Stimulated activated CD8-positive, alpha-beta memory T cell treated with anti-CD3 and anti-CD28 coated beads, Interleukin-15, amount 100 ng/mL, for 4 hours (primary cell): ENCODE data around the gene MOGAT3.

Source experiments
- DNase-seq, 2 donors: peaks; one replicate each; pipeline ENCODE4 v3.0.0-alpha.2; 2020; ENCODE audit warnings: low read depth in 2 of 2

Gene MOGAT3, protein sequence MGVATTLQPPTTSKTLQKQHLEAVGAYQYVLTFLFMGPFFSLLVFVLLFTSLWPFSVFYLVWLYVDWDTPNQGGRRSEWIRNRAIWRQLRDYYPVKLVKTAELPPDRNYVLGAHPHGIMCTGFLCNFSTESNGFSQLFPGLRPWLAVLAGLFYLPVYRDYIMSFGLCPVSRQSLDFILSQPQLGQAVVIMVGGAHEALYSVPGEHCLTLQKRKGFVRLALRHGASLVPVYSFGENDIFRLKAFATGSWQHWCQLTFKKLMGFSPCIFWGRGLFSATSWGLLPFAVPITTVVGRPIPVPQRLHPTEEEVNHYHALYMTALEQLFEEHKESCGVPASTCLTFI

DNA sequence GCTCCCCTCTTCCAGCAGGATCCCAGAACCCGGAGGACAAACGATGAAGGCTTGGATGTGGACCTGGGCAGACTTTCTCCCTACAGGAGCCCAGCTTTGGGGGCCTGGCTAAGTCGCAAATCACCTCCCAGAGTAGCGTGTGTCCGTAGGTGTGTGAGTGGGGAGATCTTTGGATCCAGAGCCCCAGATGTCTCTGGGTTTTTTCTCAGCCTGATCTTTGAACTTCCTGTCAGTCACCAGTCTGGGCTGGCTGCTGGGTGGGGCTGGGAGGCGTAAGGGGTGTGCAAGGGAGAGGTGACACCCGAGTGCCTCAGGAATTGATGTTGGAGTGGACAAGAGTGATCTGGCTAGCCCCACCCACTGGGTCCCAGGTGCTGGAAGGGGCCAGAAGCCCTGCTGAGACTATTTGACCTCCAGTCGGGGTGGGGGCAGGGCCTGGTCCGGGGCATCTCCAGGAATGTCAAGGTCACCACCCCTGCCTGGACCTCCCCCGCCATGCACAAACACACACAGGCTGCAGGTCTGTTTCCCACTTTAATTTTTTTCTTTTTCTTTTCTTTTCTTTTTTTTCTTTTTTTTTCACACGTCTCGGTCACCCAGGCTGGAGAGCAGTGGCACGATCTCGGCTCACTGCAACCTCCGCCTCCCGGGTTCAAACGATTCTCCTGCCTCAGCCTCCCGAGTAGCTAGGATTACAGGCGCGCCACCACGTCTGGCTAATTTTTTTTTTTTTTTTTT lies at the start of gene MOGAT3:
MOGAT3 (minus strand) TSS at position 175 of the 738 bp plus-strand sequence. CDS start 182 bp downstream, outside the sequence.
- DNase-seq = no peak

DNA sequence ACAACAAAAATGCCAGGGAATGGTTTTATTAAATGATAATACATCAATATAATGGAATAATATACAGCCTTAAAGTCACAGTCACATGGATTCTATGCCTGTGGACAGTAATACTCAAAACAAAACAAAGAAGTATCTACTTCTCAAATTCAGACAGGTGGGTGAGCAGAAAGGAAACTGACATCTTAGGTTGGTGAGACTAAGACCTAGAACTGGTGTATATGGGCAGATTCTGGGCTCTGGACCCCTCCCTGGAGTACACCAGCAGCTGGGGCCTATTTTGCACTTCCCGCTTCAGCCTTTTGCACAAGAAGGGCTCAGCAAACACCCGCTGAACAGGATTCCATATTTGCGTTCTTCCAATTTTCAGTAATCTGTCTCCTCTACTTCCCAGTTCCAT lies 49.5 kb upstream of the MOGAT3 start:
- no peak for DNase-seq

DNA sequence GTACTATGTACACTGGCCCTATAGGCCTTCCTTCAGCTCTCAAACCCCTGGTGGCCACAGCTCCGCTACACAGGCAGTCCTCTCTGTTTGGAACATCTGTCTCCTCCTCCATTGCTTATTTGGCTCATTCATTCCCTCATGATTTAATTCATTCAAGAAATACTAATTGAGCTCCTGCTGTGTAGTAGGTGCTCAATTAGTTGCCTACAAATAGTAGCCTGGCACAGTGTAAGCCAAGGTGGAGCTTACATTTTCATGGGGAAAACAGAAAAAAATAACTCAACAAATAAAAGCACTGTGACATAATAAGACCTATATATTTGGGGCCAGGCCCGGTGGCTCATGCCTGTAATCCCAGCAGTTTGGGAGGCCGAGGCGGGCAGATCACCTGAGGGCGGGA lies 47.4 kb upstream of the MOGAT3 start:
- DNase-seq = no peak

DNA sequence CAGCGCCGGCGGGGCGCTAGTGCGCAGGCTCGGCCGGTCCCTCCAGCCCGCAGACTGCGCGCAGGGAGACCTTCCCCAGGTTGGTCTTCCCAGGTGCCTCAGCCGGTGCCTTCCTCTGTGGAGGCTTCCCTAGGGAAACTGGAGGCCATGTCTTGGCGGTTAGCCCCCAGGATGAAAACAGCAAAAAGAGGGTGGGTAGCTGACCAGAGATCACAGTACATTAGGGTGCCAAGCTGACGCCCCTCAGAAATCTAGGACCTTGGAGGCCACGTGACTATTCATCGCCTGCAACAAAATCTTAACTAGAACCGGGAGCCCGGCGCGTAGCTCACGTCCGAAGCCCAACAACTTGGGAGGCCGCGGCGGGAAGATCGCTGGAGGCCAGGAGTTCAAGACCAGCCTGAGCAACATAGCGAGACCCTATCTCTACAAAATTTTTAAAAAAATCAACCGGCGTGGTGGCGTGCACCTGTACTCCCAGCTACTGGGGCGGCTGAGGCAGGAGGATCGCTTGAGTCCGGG lies 44.4 kb upstream of the MOGAT3 start:
- DNase-seq = no peak

DNA sequence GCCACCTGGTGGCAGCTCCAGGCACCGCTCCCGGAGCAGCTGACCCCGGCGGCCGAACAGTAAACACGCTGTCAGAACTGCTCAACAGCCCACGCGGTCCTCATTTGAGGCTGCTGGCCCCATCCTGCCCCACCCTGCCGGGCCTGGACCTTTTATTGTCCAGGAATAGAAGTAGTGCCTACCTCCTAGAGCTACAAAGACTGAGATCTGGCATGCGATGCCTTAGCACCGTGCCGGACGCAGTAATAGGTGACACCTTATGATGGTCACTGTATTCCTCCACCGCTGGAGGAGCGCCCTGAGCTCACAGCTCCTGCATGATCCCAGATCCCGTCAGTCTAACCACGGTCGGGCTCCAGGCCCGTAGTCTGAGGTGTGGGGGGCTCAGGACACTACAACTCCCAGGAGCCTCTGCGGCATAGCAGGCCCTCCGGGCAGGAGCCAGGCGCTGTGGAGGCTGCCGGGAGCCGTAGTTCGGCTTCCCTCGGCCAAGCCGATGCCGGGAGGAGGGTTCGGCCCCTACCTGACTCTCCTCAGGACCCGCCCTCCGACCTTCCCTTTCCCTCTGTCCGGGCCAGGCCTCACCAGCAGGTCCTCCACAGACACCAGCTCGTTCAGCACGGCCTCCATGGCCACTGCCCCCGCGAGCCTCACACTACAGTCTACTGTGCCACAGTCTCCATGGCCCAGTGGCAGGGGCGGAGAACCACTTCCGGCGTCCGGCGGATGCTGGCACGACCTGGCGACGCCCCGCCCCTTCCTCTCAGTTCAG lies 43.7 kb upstream of the MOGAT3 start, which contains the start of gene FIS1:
FIS1 (minus strand) TSS at position 707 of the 772 bp plus-strand sequence; CDS start at position 630, 77 bp downstream.
- DNase-seq = peak; percentile 83 to 85

DNA sequence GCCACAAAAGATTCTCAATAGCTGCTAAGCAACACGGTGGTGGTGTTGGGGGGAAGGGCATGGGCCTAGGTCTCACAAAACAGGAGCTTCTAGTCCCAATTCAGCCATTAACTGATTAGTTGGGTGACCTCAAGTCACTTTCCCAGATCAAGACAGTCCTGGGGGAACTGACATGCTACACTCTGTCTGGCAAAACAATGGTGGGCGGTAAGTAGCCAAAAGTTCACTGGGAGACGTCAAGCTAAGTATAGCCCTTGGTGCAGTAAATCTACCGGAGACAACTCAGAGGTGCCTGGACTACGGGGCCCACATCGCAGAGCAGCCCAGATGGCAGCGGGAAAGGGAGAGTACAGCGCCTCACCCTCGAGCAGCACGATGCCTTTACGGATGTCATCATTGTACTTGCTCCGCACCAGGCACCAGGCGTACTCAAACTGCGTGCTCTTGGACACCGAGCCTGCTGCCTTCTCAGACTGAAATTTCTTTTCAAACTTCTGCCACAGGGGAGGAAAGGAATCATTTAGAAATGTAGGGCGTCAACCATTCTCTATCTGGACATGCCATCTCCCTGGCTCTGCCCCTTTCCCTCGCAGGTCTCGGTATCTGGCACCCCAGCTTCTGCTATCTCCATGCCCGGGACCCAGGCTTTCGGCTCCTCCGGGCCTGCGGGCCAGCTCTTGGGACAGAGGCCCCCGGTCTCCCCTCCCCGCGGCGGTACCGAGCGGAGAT lies 43.0 kb upstream of the MOGAT3 start:
- DNase-seq = no peak

DNA sequence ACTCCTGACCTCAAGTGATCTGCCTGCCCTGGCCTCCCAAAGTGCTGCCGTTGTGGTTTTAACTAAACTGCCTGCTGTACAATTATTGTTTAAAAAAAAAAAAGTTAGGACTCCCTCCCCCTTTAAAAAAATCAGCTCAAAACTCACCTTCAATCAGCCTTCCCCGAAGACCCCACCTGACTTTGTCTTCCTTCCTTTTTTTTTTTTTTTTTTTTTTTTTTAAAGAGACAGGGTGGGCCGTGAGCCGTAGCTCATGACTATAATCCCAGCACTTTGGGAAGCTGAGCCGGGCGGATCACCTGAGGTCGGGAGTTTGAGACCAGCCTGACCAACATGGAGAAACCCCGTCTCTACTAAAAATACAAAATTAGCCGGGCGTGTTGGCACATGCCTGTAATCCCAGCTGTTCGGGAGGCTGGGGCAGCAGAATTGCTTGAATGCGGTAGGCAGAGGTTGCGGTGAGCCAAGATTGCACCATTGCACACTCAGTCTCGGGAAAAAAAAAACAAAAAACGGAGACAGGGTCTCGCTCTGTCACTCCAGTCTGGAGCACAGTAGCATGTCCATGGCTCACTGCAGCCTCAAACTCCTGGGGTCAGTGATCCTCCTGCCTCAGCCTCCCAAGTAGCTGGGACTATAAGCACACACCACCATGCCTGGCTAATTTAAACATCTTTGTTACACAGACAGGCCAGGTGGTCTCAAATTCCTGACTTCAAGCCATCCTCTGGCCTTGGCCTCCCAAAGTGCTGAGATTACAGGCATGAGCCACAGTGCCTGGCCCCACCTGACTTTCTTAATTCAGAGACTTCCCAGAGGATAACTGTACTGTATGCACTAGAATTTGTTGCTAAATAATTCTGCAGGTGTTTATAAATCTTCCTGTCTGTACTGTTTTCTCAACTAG lies 40.9 kb upstream of the MOGAT3 start:
- DNase-seq = no peak

DNA sequence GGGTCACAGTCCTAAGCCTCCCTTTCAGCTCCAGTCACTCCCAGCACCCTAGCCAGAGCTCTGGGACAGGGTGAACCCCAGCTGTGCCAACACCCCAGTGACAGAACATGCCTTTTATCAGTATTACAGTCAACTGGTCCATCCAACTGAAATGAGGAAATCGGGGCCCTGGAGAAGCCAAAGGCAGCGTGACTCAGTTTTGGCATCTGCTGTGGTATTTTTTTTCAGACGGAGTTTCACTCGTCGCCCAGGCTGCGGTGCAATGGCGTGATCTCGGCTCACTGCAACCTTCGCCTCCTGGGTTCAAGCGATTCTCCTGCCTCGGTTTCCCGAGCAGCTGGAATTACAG lies 40.2 kb upstream of the MOGAT3 start:
- no peak for DNase-seq

DNA sequence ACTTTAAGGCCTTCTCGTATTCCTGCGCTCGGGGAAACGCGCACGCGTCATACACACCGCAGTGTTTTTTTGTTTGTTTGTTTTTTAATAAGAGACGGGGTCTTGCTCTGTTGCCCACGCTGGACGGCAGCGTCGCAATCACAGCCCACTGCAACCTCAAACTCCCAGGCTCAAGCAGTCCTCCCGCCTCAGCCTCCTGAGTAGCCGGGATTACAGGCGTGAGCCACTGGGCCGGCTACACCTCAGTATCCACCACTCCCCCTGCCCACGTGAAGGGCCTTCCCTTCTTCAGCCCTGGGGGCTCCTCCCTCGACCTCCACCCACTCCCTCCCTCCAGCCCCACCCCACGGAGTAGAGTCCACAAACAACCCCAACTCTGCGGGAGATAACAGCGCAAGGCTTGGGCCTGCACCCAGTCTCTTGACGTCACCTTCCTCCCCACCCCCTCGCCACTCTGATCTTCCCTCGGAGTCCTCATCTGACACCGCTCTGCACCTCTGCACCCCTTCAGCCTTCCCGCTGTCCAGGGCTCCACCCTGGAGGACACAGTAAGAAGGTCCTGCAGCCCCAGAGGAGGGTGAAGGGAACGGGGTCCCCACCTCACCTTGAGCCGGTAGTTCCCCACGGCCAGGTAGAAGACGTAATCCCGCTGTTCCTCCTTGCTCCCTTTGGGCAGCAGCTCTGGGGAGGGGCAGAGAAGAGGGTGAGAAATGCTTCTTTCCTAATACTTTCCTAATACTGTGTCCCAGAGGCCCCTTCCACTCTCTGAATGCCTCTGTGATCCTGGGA lies 39.6 kb upstream of the MOGAT3 start:
- DNase-seq = no peak

DNA sequence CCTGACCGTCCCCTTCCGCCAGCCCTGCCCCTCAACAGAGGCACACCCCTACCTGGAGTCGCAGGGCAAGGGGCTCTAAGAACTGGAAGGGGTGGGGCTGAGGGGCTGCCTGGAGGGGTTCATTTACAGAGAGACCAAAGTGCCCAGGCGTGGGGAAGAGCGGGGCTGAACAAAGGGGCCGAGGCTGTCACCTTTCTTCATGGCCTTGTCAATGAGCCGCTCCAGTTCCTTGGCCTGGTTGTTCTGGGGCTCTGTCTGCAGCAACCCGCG lies 39.0 kb upstream of the MOGAT3 start:
- no peak for DNase-seq

DNA sequence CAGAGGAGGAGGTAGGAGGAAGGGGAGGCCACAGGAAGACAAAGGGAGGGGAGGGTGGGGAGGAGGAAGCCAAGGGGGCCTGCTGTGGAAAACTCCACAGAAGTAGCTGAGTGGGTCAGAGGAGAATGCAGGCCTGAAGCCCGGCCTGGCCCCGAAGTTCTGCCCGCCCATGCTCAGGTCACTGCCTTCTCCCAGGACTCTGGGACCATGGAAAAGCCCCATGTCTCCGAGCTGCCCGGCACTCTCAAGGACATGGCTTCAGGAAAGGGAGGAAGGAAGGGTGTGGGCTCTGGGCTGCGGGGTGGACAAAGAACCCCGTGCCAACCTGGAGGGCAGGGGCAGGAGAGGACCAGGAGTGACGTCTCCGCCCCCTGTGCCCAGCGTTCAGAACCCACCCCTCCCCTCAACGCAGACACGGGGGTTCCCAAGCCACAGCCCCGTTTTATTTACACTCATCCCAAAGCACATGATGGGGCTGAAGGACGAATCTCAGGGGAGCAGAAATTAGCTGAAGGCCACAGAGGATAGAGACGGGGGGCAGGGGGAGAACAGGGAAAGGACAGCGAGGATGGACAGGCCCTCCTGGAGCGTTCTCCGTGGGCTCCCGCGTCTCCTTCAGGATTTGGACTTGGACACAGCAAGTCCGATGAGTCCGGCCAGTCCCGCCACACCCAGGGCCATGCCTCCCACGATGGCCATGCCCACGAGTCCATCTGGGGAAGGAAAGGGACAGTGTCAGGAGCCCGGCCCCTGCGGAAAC lies 38.5 kb upstream of the MOGAT3 start:
- DNase-seq = no peak

DNA sequence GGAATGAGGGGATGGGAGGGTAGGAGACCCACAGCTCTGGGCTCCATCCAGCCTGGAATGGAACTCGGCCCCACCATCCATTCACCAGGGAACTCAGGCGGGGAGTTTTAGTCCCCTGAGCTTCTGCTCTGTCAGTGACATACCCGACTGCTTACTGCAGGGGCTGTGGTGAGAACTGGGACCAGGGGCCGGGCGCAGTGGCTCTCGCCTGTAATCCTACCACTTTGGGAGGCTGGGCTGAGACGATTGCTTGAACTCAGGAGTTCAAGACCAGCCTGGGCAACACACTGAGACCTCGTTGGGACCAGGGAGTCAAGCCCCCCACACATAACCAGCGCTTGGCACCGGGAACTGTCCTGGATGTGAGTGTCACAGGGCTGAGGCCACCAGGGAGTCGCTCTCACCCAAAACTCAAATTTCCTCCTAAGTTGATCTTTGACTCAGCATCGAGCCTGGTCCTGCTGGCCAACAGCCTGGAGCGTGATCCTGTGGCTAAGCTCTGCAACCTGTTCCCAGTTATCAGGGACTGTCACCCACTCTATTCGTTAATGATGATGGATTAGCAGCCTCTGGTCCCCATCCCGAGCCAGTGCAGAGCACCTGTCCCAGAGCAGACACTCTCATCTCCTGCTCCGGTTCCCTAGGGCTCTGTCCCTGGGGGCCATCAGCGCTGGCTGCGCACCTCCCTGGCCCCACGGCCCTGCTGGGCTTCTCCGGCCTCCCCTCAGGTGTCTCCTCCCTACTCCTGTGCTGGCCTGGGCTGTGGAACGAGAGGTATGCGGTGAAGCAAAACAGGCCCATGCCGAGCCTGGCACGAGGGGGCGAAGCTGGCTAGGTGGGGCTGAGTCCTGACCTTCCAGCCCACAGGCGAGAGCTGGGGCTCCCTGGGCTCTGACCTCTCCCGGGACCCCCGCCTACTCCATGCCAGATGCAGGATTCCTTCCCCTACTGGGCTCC lies 37.7 kb upstream of the MOGAT3 start:
- DNase-seq = no peak

DNA sequence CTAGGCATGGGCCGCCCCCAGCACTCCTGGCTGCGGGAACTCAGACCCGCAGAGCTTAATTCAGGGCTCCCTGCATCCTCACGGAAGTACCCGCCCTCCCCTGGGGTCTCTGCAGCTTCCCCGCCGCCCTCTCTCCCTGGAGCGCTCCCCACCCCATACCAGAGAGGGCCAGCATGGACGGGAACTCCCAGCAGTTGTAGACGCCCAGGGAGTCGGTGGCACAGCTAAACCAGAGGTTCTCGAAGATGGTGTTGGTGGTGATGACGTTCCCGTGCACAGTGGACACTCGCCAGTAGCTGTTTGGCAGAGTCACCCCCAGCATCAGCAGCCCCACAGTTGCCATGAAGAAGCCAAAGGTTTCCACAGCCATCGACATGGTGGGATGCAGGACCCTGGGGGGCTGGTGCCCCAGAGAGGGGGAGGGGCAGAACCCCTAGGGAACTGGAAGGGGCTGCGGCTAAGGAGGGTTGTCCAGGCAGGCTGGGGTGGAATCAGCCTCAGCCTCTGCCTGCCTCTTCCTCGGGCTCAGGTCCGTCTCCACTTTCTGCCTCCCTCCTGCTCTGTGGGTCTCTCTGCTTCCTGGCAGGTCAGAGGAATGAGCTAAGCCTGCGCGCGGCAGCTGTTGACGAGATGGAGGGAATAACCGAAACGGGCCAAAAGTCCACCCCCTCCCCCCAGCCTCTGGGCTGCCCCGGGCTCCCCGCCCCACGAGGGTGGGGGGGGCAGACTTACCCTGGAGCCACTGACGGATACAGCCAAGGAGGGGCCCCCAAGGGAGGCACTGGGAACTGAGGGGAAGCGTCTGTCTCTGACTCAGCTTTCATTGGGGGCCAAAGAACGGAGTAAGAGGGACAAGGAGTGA lies 36.6 kb upstream of the MOGAT3 start, which contains the start of gene CLDN15:
CLDN15 (minus strand) TSS at position 597 of the 862 bp plus-strand sequence; CDS start at position 376, 221 bp downstream.
- no peak for DNase-seq

DNA sequence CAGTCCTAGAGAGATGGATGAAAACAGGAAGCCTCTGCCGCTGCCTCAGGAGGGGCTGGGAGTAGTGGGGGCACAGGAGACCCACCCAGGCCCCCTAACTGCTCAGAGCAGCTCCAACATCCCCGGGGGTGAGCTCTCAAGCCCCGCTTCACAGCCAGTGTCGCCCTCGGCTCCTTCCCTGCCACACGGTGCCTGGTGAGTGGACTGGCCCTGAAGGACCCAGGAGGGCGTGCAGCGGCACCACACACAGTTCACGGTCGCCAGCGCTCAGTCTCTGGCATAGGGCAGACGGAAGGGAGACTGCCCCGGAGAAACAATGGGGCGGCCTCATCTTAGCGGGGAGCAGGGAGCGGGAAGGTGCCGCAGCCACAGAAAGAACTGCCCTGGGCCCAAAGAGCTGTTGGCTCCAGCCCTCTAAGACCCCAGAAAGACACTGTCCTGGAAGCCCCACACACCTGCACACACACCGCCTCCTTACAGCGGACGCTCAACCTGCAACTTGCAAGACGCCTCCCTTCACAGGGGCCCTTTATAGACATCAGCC lies 35.5 kb upstream of the MOGAT3 start:
- DNase-seq = no peak

DNA sequence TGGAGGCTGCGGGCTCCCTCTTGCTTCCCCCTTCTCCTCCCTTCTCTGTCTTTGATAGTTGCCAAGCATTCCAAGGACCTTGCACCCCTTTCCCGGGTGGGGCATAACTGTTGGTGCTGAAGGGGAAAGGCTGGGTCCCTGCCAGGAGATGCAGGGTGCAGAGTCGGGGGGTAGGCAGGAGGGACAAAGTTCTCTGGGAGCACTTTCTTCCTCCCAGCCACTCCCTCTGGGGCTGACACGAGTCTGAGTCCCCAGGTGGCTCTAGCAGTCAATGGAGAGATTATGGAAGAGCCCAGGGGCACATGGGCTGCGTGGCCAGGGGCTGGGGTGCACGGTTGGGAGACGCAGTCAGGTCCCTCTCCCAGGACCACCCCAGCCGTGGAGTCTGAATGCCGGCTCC lies 34.7 kb upstream of the MOGAT3 start:
- DNase-seq = no peak

DNA sequence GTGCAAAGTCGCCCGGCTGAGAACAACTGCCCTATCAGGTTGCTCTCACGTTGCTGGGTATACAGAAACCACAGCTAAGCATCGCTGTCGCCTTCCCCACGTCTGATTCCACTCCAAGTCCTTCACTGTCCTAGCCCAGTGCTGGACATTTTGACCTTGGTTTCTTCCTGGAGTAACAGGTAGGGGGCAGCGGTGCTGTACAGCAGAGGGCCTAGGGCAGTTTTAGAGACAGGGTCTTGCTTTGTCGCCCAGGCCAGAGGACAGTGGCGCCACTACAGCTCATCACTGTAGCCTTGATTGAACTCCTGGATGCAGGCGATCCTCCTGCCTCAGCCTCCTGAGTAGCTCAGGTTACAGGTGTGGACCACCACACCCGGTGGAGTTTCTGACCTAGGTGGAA lies 34.2 kb upstream of the MOGAT3 start:
- DNase-seq = no peak

DNA sequence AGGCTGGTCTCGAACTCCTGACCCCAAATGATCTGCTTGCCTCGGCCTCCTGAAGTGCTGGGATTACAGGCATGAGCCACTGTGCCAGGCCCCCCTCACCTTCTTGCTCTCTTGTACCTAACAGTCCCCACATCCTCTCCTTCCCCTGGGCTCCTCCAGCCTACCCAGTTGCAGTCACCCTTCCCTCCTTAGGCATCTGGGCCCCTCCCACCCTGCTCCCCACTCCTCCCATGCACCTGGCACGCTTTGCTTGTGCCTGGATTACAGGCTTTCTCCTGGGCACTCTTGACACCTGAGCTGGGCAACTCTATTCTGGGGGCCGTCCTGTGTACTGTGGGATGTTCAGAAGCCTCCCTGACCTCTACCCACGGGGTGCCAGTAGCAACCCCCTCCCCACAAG lies 33.8 kb upstream of the MOGAT3 start:
- no peak for DNase-seq
